ENCODE data around the gene PLA2G4B. TPM values are rescaled to one million over a fixed set of nuclear protein-coding genes. Genes with fewer than 3 reads are reported as not detected.
A peak's percentile ranks its signal among the peaks of the same experiment; 100 is the strongest.

The PLA2G4B gene
- total RNA-seq, 4 donors from 2014 or later = 1.8 to 8.7 (median 4.5) TPM

GRCh38 chr15:41890050-41890690 is 51.5 kb downstream of the PLA2G4B start:
- no peak overlapping the region for H3K27ac ChIP-seq
- no peak for TF ChIP-seq CTCF (IDR thresholded peaks at IDR 0.05)
- no peak for TF ChIP-seq EP300 (IDR thresholded peaks at IDR 0.05)
- peaks cover 0 to 9% (median 0%) of the 10 kb centered on the region in 3 donors for H3K36me3 ChIP-seq
- H3K4me1 ChIP-seq = peaks cover 0 to 18% (median 12%) of the 10 kb centered on the region in 4 donors
- no peak for DNase-seq (ENCODE audit: low spot score in 2 of 2)
- 87 to 92% methylated on average over 6 of the region's 6 CpGs for WGBS, 2 donors
- H3K9me3 ChIP-seq = no peaks in the 10 kb centered on the region
- H3K4me3 ChIP-seq = no peak overlapping the region
- no peaks in the 10 kb centered on the region for H3K27me3 ChIP-seq

GRCh38 chr15:41891226-41891625 is 52.6 kb downstream of the PLA2G4B start:
- Histone ChIP-seq H3K27ac (peak overlapping the region in 1 of 4 donors; percentile 1), H3K9me3 (no peaks in the 10 kb centered on the region), H3K4me3 (no peak overlapping the region), H3K27me3 (no peaks in the 10 kb centered on the region), H3K4me1 (peaks cover 0 to 19% (median 12%) of the 10 kb centered on the region in 4 donors), H3K36me3 (peaks cover 0 to 2% (median 0%) of the 10 kb centered on the region in 3 donors)
- TF ChIP-seq CTCF (IDR thresholded peaks at IDR 0.05) (no peak), EP300 (IDR thresholded peaks at IDR 0.05) (no peak), POLR2A (IDR thresholded peaks at IDR 0.05) (no peak)
- no peak for DNase-seq (ENCODE audit: low spot score in 2 of 2)
- WGBS, 2 donors = 80 to 88% methylated on average over 6 of the region's 6 CpGs

DNA sequence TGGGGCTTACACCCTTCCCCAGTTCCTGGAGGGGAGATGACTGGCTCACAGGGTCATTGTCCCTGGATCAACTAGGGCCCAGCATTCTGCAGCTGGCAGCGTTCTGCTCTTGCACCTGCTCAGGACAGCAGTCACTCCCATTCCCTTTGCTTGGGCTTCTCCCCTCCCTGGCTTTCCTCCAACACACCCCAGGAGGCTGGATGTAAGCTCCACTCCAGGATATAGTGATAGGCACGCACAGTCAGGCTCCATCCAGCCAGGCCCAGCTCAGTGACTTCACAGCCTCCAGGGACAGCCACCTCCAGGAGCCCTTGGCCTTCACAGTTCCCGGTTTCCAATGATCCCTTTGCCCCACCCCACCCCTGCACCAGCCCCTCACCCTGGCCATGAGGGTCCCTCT is 53.3 kb downstream of the PLA2G4B start:
- H3K9me3 ChIP-seq = no peaks in the 10 kb centered on the region
- no peak for TF ChIP-seq CTCF (IDR thresholded peaks at IDR 0.05)
- no peak for TF ChIP-seq EP300 (IDR thresholded peaks at IDR 0.05)
- no peak for TF ChIP-seq POLR2A (IDR thresholded peaks at IDR 0.05)
- H3K27ac ChIP-seq = peak overlapping the region in 3 of 4 donors; percentile 48 to 80 (median 71)
- H3K27me3 ChIP-seq = no peaks in the 10 kb centered on the region
- peaks cover 0 to 5% (median 0%) of the 10 kb centered on the region in 3 donors for H3K36me3 ChIP-seq
- no peak for DNase-seq (ENCODE audit: low spot score in 2 of 2)
- H3K4me1 ChIP-seq = peaks cover 0 to 19% (median 12%) of the 10 kb centered on the region in 4 donors
- WGBS, 2 donors = 75 to 84% methylated on average over 3 of the region's 3 CpGs
- H3K4me3 ChIP-seq = no peak overlapping the region

- Histone ChIP-seq H3K9me3 (no peaks in the 10 kb centered on the region), H3K27ac (peak overlapping the region; percentile 41 to 80 (median 61)), H3K4me1 (peaks cover 0 to 19% (median 12%) of the 10 kb centered on the region in 4 donors), H3K4me3 (peak overlapping the region in 1 of 4 donors; percentile 35), H3K36me3 (peaks cover 0 to 8% (median 0%) of the 10 kb centered on the region in 3 donors), H3K27me3 (no peaks in the 10 kb centered on the region)
- no peak for DNase-seq (ENCODE audit: low spot score in 2 of 2)
- TF ChIP-seq EP300 (IDR thresholded peaks at IDR 0.05) (peak in 1 of 2 donors; percentile 60), CTCF (IDR thresholded peaks at IDR 0.05) (no peak), POLR2A (IDR thresholded peaks at IDR 0.05) (peak in 1 of 2 donors; percentile 35)
- 78% methylated on average over 10 to 20 of the region's 22 CpGs for WGBS, 2 donors
Observed at GRCh38 chr15:41892621-41893421, 54.2 kb downstream of the PLA2G4B start.

Data from tibial nerve (tissue), 4 donors.